Esophagus (tissue), 2 donors: ENCODE data around the gene UBE2K. TPM values are rescaled to one million over a fixed set of nuclear protein-coding genes. Genes with fewer than 3 reads are reported as not detected.
A peak's percentile ranks its signal among the peaks of the same experiment; 100 is the strongest.
"Not testable (repeated sequence)": the region's sequence is repeated elsewhere in the genome, so short reads cannot be mapped to it uniquely, and the experiment has no call there.

ENCODE experiments used
- H3K27ac ChIP-seq, 2 donors: one replicate each; pipeline ENCODE4 v1.5.1; 2013; ENCODE audit warnings: low read depth in 2 of 2, mild to moderate bottlenecking in 2 of 2, inconsistent platforms in 1 of 2, low read length in 1 of 2, moderate library complexity in 1 of 2
- H3K27me3 ChIP-seq, 2 donors: one replicate each; pipeline ENCODE4 v1.6.1; 2013; ENCODE audit warnings: low read length in 2 of 2, control low read depth in 1 of 2, mild to moderate bottlenecking in 1 of 2; ENCODE audit not compliant: insufficient read depth in 2 of 2, control insufficient read depth in 1 of 2
- H3K36me3 ChIP-seq, 2 donors: one replicate each; pipeline ENCODE4 v1.6.1; 2013; ENCODE audit warnings: low read length in 1 of 2; ENCODE audit not compliant: control insufficient read depth in 2 of 2, insufficient read depth in 2 of 2
- H3K4me1 ChIP-seq, 2 donors: one replicate each; pipeline ENCODE4 v1.6.1; 2013; ENCODE audit warnings: low read length in 1 of 2; ENCODE audit not compliant: control insufficient read depth in 2 of 2, insufficient read depth in 2 of 2
- H3K4me3 ChIP-seq, 2 donors: one replicate each; pipeline ENCODE4 v1.5.1; 2013; ENCODE audit warnings: low read length in 2 of 2, mild to moderate bottlenecking in 2 of 2, low read depth in 1 of 2, moderate library complexity in 1 of 2
- H3K9me3 ChIP-seq, 2 donors: one replicate each; pipeline ENCODE4 v1.6.1; 2013; ENCODE audit warnings: mild to moderate bottlenecking in 2 of 2, low read depth in 1 of 2, low read length in 1 of 2, moderate library complexity in 1 of 2; ENCODE audit not compliant: control insufficient read depth in 2 of 2, insufficient read depth in 1 of 2
- WGBS, 2 donors: extraction: QIAGEN DNeasy Blood & Tissue Kit; methylation state at CpG; one replicate each; pipeline ENCODE4 v1.1.7; 2013; 5-methylcytosine and 5-hydroxymethylcytosine counted together
- polyA plus RNA-seq, 2 donors: library from polyadenylated mRNA; stranded (reverse); fragments of 200-250 nt; gene quantifications; one replicate each; pipeline ENCODE4 v1.2.3, GENCODE V29; 2013
- donor health status: healthy with polysubstance abuse.
- donor health status: Bipolar disorder and iron deficiency.

Gene UBE2K
- polyA plus RNA-seq, 2 donors = 33.7 to 41.8 TPM

GRCh38 chr4:39682138-39682537, 15.8 kb upstream of the UBE2K start:
- 72 to 74% methylated on average over 2 of the region's 2 CpGs for WGBS, 2 donors
- Histone ChIP-seq H3K4me3 (no peak overlapping the region), H3K9me3 (no peaks in the 10 kb centered on the region), H3K27me3 (no peaks in the 10 kb centered on the region), H3K36me3 (no peaks in the 10 kb centered on the region), H3K4me1 (no peaks in the 10 kb centered on the region), H3K27ac (no peak overlapping the region)

- Histone ChIP-seq H3K27me3 (no peaks in the 10 kb centered on the region), H3K4me3 (no peak overlapping the region), H3K27ac (no peak overlapping the region), H3K4me1 (no peaks in the 10 kb centered on the region), H3K9me3 (no peaks in the 10 kb centered on the region), H3K36me3 (no peaks in the 10 kb centered on the region)
- 0 to 2% methylated on average over 1 of the region's 1 CpG for WGBS, 2 donors
Observed at GRCh38 chr4:39685990-39686389, 11.9 kb upstream of the UBE2K start.

- no peak overlapping the region for H3K4me3 ChIP-seq
- no peaks in the 10 kb centered on the region for H3K4me1 ChIP-seq
- no peak overlapping the region for H3K27ac ChIP-seq
- H3K27me3 ChIP-seq = no peaks in the 10 kb centered on the region
- H3K9me3 ChIP-seq = no peaks in the 10 kb centered on the region
- H3K36me3 ChIP-seq = no peaks in the 10 kb centered on the region
Observed at GRCh38 chr4:39687014-39687413, 10.9 kb upstream of the UBE2K start.

DNA sequence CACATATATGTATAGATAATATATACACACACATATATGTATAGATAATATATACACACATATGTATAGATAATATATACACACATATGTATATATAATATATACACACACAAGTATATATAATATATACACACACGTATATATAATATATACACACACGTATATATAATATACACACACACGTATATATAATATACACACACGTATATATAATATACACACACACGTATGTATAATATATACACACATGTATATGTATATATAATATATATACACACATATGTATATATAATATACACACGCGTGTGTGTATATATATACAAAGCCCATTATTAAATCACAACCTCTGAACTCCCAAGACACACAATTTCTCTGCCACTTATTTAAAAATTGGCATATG, 8.0 kb upstream of the UBE2K start:
- H3K4me1 ChIP-seq = no peaks in the 10 kb centered on the region
- H3K9me3 ChIP-seq = no peaks in the 10 kb centered on the region
- H3K4me3 ChIP-seq = no peak overlapping the region
- no peak overlapping the region for H3K27ac ChIP-seq
- no peaks in the 10 kb centered on the region for H3K36me3 ChIP-seq
- H3K27me3 ChIP-seq = no peaks in the 10 kb centered on the region
- WGBS, 2 donors = 53 to 76% methylated on average over 7 of the region's 7 CpGs

DNA sequence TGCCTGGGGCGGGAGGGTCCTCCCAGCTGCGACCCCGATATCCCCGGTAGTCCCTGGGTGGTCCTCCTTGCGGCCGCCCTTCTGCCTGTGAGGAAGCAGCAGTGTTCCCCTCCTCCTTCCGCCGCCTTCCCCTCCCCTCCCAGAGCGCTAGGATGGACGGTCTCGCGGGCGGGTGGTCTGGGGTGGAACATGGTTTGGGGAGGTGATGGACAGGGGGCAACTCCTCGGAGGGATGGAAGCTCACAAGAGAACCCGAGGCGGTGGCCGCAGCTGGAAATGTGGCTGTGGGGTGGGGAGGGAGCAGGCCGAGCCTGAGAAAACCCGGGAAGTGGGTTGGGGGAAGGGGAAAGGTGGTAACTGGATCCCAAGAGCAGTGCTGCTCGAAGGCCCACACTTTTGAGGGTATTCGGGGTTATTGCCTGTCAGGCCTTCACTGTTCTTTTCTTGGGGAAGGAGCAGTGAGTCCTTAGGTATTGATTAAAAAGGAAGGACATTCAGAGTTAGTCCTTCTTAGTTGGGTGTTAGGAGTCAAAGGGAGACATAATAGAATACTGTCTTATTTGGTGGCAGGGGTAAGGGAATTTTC, 581 bp downstream of the UBE2K start:
- WGBS, 2 donors = 0% methylated on average over 18 to 21 of the region's 21 CpGs
- Histone ChIP-seq H3K4me1 (no peaks in the 10 kb centered on the region), H3K4me3 (peak overlapping the region; percentile 94 to 99)

GRCh38 chr4:39699687-39700409, 1.9 kb downstream of the UBE2K start:
- Histone ChIP-seq H3K27ac (no peak overlapping the region), H3K4me1 (no peaks in the 10 kb centered on the region), H3K36me3 (no peaks in the 10 kb centered on the region), H3K4me3 (peak overlapping the region in 1 of 2 donors; percentile 35), H3K27me3 (no peaks in the 10 kb centered on the region), H3K9me3 (no peaks in the 10 kb centered on the region)
- WGBS, 2 donors = 4 to 7% methylated on average over 4 of the region's 4 CpGs

More for the DNA sequence above, 581 bp downstream of the UBE2K start:
- Histone ChIP-seq H3K9me3 (no peaks in the 10 kb centered on the region), H3K36me3 (no peaks in the 10 kb centered on the region), H3K27me3 (no peaks in the 10 kb centered on the region), H3K27ac (peak overlapping the region; percentile 95 to 98)

DNA sequence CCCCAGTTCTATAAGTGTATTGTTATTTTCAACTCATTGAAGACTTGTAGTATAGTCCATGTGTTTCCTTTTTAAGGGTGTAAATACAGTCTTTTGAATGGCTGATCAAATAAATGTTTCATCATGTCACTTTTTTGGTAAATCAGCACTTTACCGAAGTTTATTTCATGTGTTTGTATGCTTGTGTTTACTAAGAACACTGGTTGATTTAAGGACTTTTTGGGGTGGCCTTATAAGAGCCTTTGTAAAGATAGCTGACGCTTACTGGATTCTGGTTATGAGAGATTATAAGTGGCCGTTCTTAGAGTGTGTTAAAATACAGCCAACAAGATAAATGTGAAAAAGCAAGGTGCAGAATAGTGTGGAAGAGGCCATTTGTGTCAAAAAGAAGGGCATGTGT, 2.6 kb downstream of the UBE2K start:
- 14 to 28% methylated on average over 3 of the region's 3 CpGs for WGBS, 2 donors
- H3K9me3 ChIP-seq = no peaks in the 10 kb centered on the region
- H3K27me3 ChIP-seq = no peaks in the 10 kb centered on the region
- H3K27ac ChIP-seq = no peak overlapping the region
- H3K4me1 ChIP-seq = no peaks in the 10 kb centered on the region
- H3K36me3 ChIP-seq = no peaks in the 10 kb centered on the region
- H3K4me3 ChIP-seq = no peak overlapping the region

- H3K4me3 ChIP-seq = no peak overlapping the region
- H3K4me1 ChIP-seq = no peaks in the 10 kb centered on the region
- WGBS, 2 donors = 91 to 92% methylated on average over 2 of the region's 2 CpGs
Observed at GRCh38 chr4:39702716-39703115, 4.8 kb downstream of the UBE2K start.

GRCh38 chr4:39704789-39705188, 6.9 kb downstream of the UBE2K start:
- WGBS, 2 donors = 96% methylated on average over 12 to 13 of the region's 13 CpGs
- H3K4me3 ChIP-seq, H3K36me3 ChIP-seq, H3K27me3 ChIP-seq, H3K4me1 ChIP-seq, H3K9me3 ChIP-seq, H3K27ac ChIP-seq: not testable (repeated sequence)

More at GRCh38 chr4:39702716-39703115, 4.8 kb downstream of the UBE2K start:
- H3K36me3 ChIP-seq = no peaks in the 10 kb centered on the region
- no peaks in the 10 kb centered on the region for H3K9me3 ChIP-seq
- no peaks in the 10 kb centered on the region for H3K27me3 ChIP-seq
- H3K27ac ChIP-seq = no peak overlapping the region

DNA sequence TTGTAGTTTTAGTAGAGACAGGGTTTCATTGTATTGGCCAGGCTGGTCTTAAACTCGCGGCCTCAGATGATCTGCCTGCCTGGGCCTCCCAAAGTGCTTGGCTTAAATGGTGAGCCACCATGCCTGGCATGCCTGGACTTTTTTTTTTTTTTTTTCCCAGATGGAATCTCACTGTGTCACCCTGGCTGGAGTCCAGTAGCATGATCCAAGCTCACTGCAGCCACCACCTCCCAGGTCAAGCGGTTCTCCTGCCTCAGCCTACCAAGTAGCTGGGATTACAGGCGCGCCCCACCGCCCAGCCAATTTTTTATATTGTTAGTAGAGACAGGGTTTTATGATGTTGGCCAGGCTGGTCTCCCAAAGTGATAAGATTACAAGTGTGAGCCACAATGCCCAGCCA, 8.4 kb downstream of the UBE2K start:
- 81 to 82% methylated on average over 6 of the region's 6 CpGs for WGBS, 2 donors
- Histone ChIP-seq H3K4me3 (no peak overlapping the region), H3K9me3 (no peaks in the 10 kb centered on the region), H3K27ac (no peak overlapping the region), H3K27me3 (no peaks in the 10 kb centered on the region), H3K4me1 (no peaks in the 10 kb centered on the region), H3K36me3 (no peaks in the 10 kb centered on the region)
